HG02678 (cell line): Measurements from ENCODE around the gene PLA2G12B.

ENCODE experiments used
- ATAC-seq: cut with Tn5 transposase; IDR thresholded peaks from one replicate; pipeline ENCODE4 v1.9.1; 2021; ENCODE audit warnings: mild to moderate bottlenecking, moderate library complexity; ENCODE audit not compliant: unreplicated experiment

PLA2G12B gene

DNA sequence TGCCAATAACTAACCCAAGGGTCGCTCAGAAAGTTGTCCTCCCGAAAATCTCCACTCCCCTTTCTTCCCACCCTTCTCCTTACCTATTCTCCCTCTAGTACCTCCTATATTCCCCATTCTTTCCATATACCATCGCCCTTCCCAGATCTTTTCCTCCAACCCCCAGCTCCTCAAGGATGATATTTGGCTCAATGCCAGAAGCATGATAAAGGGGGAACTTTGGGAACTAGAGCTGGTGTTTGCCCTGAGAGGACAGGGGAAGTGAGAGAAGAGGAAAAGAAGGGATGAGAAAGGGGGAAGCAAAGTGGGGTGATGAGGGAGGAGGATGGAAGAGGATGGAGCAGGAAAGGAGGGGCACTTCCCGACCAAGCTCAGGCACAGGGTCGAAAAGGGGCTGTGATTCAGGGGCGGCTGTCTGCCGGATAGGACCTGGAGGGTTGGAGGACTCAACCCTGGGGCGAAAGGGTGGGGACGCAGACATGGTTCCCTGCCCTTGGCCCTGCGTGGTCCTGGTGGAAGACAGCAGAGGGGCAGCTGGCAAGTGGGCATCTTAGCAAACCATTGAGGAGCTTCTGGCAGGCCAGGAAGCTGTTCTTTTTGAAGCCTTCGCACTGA, 59.3 kb downstream of the PLA2G12B start:
- ATAC-seq = no peak

DNA sequence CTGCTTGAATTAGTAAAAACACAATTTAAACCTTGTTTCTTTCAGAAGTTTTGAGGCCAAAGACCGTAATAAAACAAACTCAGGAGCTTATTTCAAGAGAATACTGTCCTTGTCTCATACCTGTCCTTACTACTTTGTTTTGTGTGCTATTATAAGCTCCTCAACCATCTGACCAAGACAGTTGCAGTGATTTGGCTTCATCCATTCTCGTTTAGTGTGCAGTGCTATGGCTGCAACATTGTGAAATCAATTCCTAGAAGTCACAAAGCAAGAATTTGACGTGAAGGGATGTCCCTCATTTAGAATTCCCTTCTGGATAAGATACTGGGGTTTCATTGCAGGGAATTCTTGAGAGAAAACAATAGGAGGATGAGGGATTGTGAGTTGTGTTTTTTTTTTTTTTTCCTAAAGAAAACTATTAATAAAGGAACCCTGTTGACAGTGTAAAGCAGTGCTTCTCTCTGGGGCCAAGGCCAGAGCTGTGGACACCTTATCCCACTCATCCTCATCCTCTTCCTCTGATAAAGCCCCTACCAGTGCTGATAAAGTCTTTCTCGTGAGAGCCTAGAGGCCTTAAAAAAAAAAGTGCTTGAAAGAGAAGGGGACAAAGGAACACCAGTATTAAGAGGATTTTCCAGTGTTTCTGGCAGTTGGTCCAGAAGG, 61.3 kb downstream of the PLA2G12B start, which contains the start of gene OIT3:
Gene OIT3 (plus strand): TSS at position 604 of the 663 bp plus-strand sequence. CDS start 60 bp downstream, outside the sequence.
- ATAC-seq = no peak

DNA sequence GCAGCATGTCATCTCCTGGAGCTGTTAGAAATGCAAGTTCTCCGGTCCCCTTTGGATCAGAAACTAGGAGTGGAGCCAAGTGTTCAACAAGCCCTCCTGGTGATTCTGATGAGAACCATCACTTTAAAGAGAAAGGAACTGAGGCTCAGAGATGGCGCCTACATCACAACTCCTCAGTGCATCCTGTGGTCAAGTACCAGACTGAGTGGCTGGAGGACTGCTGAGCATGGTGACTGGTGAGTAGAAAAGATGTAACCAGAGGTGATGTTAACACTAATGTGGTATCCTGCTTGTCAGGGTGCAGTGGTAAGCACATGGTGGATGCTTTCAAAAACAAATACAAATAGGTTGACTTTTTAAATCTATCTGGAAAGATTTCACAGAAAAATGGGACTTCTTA, 64.5 kb downstream of the PLA2G12B start:
- ATAC-seq = no peak

DNA sequence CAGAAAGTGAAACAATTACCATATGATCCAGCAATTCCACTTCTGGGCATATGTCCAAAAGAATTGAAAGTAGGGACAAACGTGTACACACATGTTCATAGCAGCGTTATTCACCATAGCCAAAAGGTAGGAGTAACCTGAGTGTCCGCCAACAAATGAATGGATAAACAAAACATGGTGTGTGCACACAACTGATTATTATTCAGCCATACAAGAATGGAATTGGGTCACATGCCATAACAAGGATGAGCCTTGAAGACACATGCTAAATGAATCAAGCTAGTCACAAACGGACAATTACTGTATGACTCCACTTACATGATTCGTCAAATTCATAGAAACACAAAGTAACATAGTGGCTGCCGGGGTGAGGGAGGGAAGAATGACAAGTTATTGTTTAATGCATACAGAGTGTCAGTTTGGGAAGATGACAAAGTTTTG, 65.2 kb downstream of the PLA2G12B start:
- no peak for ATAC-seq

DNA sequence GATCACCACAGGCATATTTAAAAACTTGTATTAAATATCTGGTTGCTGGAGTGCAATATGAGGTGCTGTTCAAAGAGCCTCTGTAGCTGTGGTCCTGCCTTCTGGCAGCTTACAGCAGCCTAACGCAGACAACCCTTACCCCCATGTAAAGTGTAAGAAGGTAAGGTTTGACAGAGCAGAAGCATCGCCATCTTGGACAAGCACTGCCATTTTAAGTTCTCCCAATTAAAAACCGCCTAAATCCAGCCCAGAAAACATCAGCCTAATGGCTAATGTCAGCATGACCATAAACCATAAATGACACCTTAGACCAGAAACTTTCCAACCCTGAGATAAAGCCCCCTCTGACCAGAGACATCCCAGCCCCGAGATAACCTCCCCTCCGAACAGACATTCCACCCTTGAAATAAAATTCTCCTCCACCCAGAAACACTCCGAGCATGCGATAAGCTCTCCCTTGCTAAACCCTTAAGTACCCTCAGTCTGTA, 66.4 kb downstream of the PLA2G12B start:
- no peak for ATAC-seq

DNA sequence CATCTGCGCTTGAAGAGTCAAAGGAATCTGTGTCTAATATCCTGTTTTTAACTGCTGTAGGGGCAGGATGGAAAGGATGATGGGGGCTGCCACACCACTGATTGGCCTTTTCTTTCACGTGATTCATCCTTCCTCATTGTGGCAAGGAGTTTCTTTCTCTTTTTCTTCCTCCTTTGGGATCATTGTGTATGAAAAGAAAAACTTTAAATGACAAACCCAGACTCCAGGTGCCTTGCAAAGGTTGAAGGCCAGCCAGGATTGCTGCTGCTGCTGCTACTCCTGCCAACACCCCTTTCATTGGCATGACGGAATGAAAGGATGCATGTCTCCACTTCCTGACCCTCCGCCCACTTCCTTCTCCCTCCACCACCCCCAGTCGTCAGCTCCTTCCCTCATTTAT, 67.6 kb downstream of the PLA2G12B start:
- no peak for ATAC-seq

DNA sequence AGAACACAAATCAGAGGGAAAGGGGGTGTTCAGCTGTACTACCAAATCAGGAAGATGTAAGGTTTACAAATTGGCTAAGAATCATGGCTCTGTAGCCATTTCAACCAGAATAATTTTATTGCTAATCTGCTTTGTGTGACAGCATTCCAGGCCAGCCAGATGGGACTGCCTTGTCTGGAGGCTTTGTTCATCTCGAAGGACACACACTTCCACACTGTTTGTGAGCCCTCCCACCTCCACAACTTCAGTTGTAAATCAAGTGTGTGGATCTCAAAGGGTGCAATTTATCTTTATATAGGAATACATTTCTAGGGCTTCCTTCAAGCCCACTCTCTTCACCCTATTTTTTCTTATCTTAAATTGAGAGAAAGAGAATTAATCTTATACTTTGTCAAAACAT, 68.0 kb downstream of the PLA2G12B start:
- no peak for ATAC-seq

DNA sequence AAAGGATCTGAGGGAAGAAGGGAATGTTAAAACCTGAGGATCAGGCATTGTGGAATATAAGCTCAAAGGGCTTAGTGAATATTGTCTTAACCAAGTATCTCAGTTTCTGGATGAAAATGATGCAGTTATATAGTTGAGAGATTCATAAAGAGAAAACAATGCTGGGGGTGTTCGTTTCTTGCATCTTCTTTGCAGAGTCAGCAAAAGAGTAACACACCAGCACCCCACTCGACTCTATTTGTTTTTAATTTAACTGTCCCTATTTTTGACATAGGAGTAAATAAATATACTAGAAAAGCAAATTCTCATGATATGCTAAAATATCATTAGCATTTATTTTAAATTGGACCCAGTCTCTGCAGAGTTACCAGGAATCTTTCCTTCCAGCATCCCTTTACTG, 68.7 kb downstream of the PLA2G12B start:
- no peak for ATAC-seq
